SK-N-SH treated with all-trans-retinoic acid at 6 μM for 48 hours (cell line): Measurements from ENCODE around the gene TRMO.

Source experiments
- ATAC-seq: fragments of 200-7000 bp; cut with Tn5 transposase; 3 replicates; pipeline ENCODE4 v1.9.1; 2020; ENCODE audit warnings: mild to moderate bottlenecking, moderate library complexity
- ARNTL ChIP-seq: fragments of 450-650 bp; formaldehyde crosslinking; IDR thresholded peaks from 2 replicates; pipeline ENCODE4 v1.5.0; 2020; ENCODE audit warnings: low read depth, mild to moderate bottlenecking, moderate library complexity, borderline replicate concordance
- BACH2 ChIP-seq: fragments of 250-450 bp; sonication (Bioruptor Pico); IDR thresholded peaks from 2 replicates; pipeline ENCODE4 v1.9.0; 2021; ENCODE audit warnings: mild to moderate bottlenecking, borderline replicate concordance
- CREB5 ChIP-seq: fragments of 250-450 bp; sonication (Bioruptor Pico); IDR thresholded peaks from 2 replicates; pipeline ENCODE4 v1.5.1; 2020; ENCODE audit warnings: low read depth, mild to moderate bottlenecking, moderate library complexity
- CSDC2 ChIP-seq: fragments of 250-450 bp; sonication (Bioruptor Pico); IDR thresholded peaks from 2 replicates; pipeline ENCODE4 v1.5.0; 2020; ENCODE audit warnings: mild to moderate bottlenecking, moderate library complexity
- CSRNP3 ChIP-seq: fragments of 250-450 bp; sonication (Bioruptor Pico); IDR thresholded peaks from 2 replicates; pipeline ENCODE4 v1.5.1; 2021; ENCODE audit warnings: mild to moderate bottlenecking, moderate library complexity
- GLIS3 ChIP-seq: fragments of 250-450 bp; sonication (Bioruptor Pico); IDR thresholded peaks from 2 replicates; pipeline ENCODE4 v1.5.0; 2020; ENCODE audit warnings: mild to moderate bottlenecking, moderate library complexity
- ISL1 ChIP-seq: fragments of 250-450 bp; sonication (Bioruptor Pico); IDR thresholded peaks from 2 replicates; pipeline ENCODE4 v2.1.2; 2022; ENCODE audit warnings: mild to moderate bottlenecking, moderate library complexity
- OSR1 ChIP-seq: fragments of 250-450 bp; sonication (Bioruptor Pico); IDR thresholded peaks from 2 replicates; pipeline ENCODE4 v1.8.0; 2022; ENCODE audit warnings: moderate library complexity, mild to moderate bottlenecking, inconsistent platforms
- PATZ1 ChIP-seq: fragments of 250-450 bp; sonication (Bioruptor Pico); IDR thresholded peaks from 2 replicates; pipeline ENCODE4 v1.8.0; 2020; ENCODE audit warnings: mild to moderate bottlenecking, moderate library complexity, borderline replicate concordance
- POU6F1 ChIP-seq: fragments of 250-450 bp; sonication (Bioruptor Pico); IDR thresholded peaks from 2 replicates; pipeline ENCODE4 v1.8.0; 2021; ENCODE audit warnings: low read depth, mild to moderate bottlenecking, moderate library complexity, borderline replicate concordance
- PPARA ChIP-seq: fragments of 250-450 bp; sonication (Bioruptor Pico); IDR thresholded peaks from 2 replicates; pipeline ENCODE4 v1.5.0; 2020; ENCODE audit warnings: mild to moderate bottlenecking, borderline replicate concordance
- RARB ChIP-seq: fragments of 250-450 bp; sonication (Bioruptor Pico); IDR thresholded peaks from 2 replicates; pipeline ENCODE4 v1.8.0; 2021; ENCODE audit warnings: mild to moderate bottlenecking, moderate library complexity
- SNAI2 ChIP-seq: fragments of 250-450 bp; sonication (Bioruptor Pico); IDR thresholded peaks from 2 replicates; pipeline ENCODE4 v1.5.0; 2020; ENCODE audit warnings: mild to moderate bottlenecking, moderate library complexity
- TOX ChIP-seq: fragments of 250-450 bp; sonication (Bioruptor Pico); IDR thresholded peaks from 2 replicates; pipeline ENCODE4 v1.8.0; 2021; ENCODE audit warnings: mild to moderate bottlenecking, moderate library complexity, borderline replicate concordance
- TSHZ2 ChIP-seq: fragments of 250-450 bp; sonication (Bioruptor Pico); IDR thresholded peaks from 2 replicates; pipeline ENCODE4 v1.5.0; 2020; ENCODE audit warnings: mild to moderate bottlenecking, moderate library complexity
- ZC3H10 ChIP-seq: fragments of 250-450 bp; sonication (Bioruptor Pico); IDR thresholded peaks from 2 replicates; pipeline ENCODE4 v1.5.1; 2021; ENCODE audit warnings: mild to moderate bottlenecking, moderate library complexity
- ZFP3 ChIP-seq: fragments of 250-450 bp; sonication (Bioruptor Pico); IDR thresholded peaks from 2 replicates; pipeline ENCODE4 v1.5.0; 2020; ENCODE audit warnings: mild to moderate bottlenecking, moderate library complexity
- ZFP30 ChIP-seq: fragments of 450-650 bp; formaldehyde crosslinking; IDR thresholded peaks from 2 replicates; pipeline ENCODE4 v1.5.0; 2022; ENCODE audit warnings: mild to moderate bottlenecking, moderate library complexity
- ZNF565 ChIP-seq: fragments of 450-650 bp; formaldehyde crosslinking; conservative IDR thresholded peaks from 2 replicates; pipeline ENCODE4 v1.5.0; 2020; ENCODE audit warnings: low read depth, mild to moderate bottlenecking, moderate library complexity
- ZNF70 ChIP-seq: fragments of 450-650 bp; formaldehyde crosslinking; IDR thresholded peaks from 2 replicates; pipeline ENCODE4 v1.5.0; 2020; ENCODE audit warnings: mild to moderate bottlenecking, moderate library complexity
- ZNF8 ChIP-seq: fragments of 450-650 bp; formaldehyde crosslinking; IDR thresholded peaks from 2 replicates; pipeline ENCODE4 v1.5.0; 2020; ENCODE audit warnings: mild to moderate bottlenecking, moderate library complexity

The TRMO gene

GRCh38 chr9:97919217-97919813, 3.0 kb downstream of the TRMO start:
- ATAC-seq: no peak
- TF ChIP-seq ISL1 (CRISPR knock-in tag) (peak; percentile 32), ZNF565 (CRISPR knock-in tag) (no peak), ZC3H10 (CRISPR knock-in tag) (no peak), CSRNP3 (no peak), PATZ1 (CRISPR knock-in tag) (no peak), RARB (no peak), ZNF8 (CRISPR knock-in tag) (no peak), BACH2 (CRISPR knock-in tag) (no peak), SNAI2 (no peak)

GRCh38 chr9:97918611-97919010, 3.7 kb downstream of the TRMO start:
- ATAC-seq: no peak
- TF ChIP-seq ZC3H10 (CRISPR knock-in tag) (no peak), GLIS3 (CRISPR knock-in tag) (no peak), ARNTL (CRISPR knock-in tag) (no peak), CREB5 (CRISPR knock-in tag) (no peak)

- TF ChIP-seq PPARA (no peak), ARNTL (CRISPR knock-in tag) (no peak), PATZ1 (CRISPR knock-in tag) (no peak), ZNF70 (CRISPR knock-in tag) (no peak), ISL1 (CRISPR knock-in tag) (no peak), GLIS3 (CRISPR knock-in tag) (no peak), CSDC2 (no peak), POU6F1 (CRISPR knock-in tag) (no peak), ZFP30 (CRISPR knock-in tag) (no peak), OSR1 (CRISPR knock-in tag) (no peak), TOX (CRISPR knock-in tag) (no peak)
- no peak for ATAC-seq
These were observed 10.3 kb downstream of the TRMO start for GRCh38 chr9:97911970-97912369.

- ATAC-seq: no peak
- TF ChIP-seq ZNF8 (CRISPR knock-in tag) (no peak), TOX (CRISPR knock-in tag) (no peak), BACH2 (CRISPR knock-in tag) (no peak), ZFP3 (CRISPR knock-in tag) (no peak), GLIS3 (CRISPR knock-in tag) (no peak), CSDC2 (no peak), POU6F1 (CRISPR knock-in tag) (no peak), ISL1 (CRISPR knock-in tag) (no peak), ZC3H10 (CRISPR knock-in tag) (no peak), PPARA (no peak), ZFP30 (CRISPR knock-in tag) (no peak), TSHZ2 (CRISPR knock-in tag) (no peak), ARNTL (CRISPR knock-in tag) (no peak), ZNF70 (CRISPR knock-in tag) (no peak)
These were observed 10.8 kb downstream of the TRMO start for GRCh38 chr9:97911528-97911927.
